C4-2B (cell line): ENCODE data around the gene ELMO1.

Experiments used
- CTCF ChIP-seq: fragments of 450-650 bp; conservative IDR thresholded peaks from 2 replicates; pipeline ENCODE4 v1.5.1; 2017; ENCODE audit warnings: mild to moderate bottlenecking
- ZFX ChIP-seq: fragments of 450-650 bp; IDR thresholded peaks from 2 replicates; pipeline ENCODE4 v1.6.1; 2017

- TF ChIP-seq CTCF: no peak
- no peak for TF ChIP-seq ZFX
Observed at GRCh38 chr7:37269711-37270508, 178.8 kb downstream of the ELMO1 start.
